ENCODE data around the gene ADAMTS18.

GRCh38 chr16:77386831-77387814 is 47.7 kb downstream of the ADAMTS18 start:
- TF ChIP-seq EZH2 (IDR thresholded peaks at IDR 0.05; ENCODE audit: borderline replicate concordance) (no peak), CTCF (IDR thresholded peaks at IDR 0.05; ENCODE audit: poor library complexity) (no peak), EZH2phosphoT487 (IDR thresholded peaks at IDR 0.05; ENCODE audit: low read depth, severe bottlenecking, unreplicated experiment) (no peak)

Data from hepatocyte (in vitro differentiated cells).